HUES6 (cell line): ENCODE results near the gene FTSJ3.

Experiments used
- H3K27ac ChIP-seq: 2 replicates; pipeline ENCODE4 v1.7.0; 2013; ENCODE audit warnings: low read depth, mild to moderate bottlenecking, low read length, inconsistent platforms
- H3K27me3 ChIP-seq: 2 replicates; pipeline ENCODE4 v1.6.1; 2013; ENCODE audit warnings: low read length; ENCODE audit not compliant: control insufficient read depth, insufficient read depth
- H3K36me3 ChIP-seq: 2 replicates; pipeline ENCODE4 v1.6.1; 2013; ENCODE audit warnings: low read length; ENCODE audit not compliant: control insufficient read depth, insufficient read depth
- H3K4me1 ChIP-seq: 2 replicates; pipeline ENCODE4 v1.6.1; 2013; ENCODE audit warnings: low read length; ENCODE audit not compliant: control insufficient read depth, insufficient read depth
- H3K4me3 ChIP-seq: 2 replicates; pipeline ENCODE4 v1.5.1; 2013; ENCODE audit warnings: low read depth, low read length
- H3K9ac ChIP-seq: one replicate; pipeline ENCODE4 v1.6.1; 2013; ENCODE audit warnings: mild to moderate bottlenecking, low read length
- H3K9me3 ChIP-seq: 2 replicates; pipeline ENCODE4 v1.6.1; 2013; ENCODE audit warnings: low read depth, low read length; ENCODE audit not compliant: control insufficient read depth, insufficient read depth

The FTSJ3 gene

GRCh38 chr17:63833026-63833740 lies 5.7 kb upstream of the FTSJ3 start:
- no peaks in the 10 kb centered on the region for H3K9me3 ChIP-seq
- 0 out of 2 replicates have a peak, but pooled peaks cover under 1% of the 10 kb centered on the region for H3K4me1 ChIP-seq
- no peak overlapping the region for H3K9ac ChIP-seq
- no peak overlapping the region for H3K27ac ChIP-seq
- H3K36me3 ChIP-seq: peaks cover 86% of the 10 kb centered on the region
- H3K27me3 ChIP-seq: no peaks in the 10 kb centered on the region
- H3K4me3 ChIP-seq: no peak overlapping the region

DNA sequence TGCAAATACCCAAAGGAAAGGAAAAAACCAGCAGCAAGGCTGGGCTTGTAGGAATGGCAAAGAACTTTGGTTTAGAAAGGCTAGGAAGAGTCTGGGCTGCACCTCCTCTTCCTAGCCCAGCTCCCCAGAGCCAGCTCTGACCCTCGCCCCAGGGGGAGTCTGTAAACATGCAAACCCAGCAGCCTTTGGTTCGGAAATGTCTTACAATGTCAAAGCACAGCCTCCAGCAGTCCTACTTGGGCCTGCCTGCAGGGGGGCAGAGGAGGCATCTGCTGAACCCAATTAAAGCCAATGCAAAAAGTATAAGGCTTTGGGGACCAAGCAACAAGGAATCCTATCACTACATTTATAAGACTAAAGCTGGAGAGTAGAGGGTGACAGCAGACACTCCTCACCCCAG lies 5.0 kb upstream of the FTSJ3 start:
- no peak overlapping the region for H3K4me3 ChIP-seq
- no peak overlapping the region for H3K9ac ChIP-seq
- H3K9me3 ChIP-seq: no peaks in the 10 kb centered on the region
- H3K27ac ChIP-seq: no peak overlapping the region
- no peaks in the 10 kb centered on the region for H3K4me1 ChIP-seq
- H3K27me3 ChIP-seq: no peaks in the 10 kb centered on the region
- peaks cover 87% of the 10 kb centered on the region for H3K36me3 ChIP-seq

DNA sequence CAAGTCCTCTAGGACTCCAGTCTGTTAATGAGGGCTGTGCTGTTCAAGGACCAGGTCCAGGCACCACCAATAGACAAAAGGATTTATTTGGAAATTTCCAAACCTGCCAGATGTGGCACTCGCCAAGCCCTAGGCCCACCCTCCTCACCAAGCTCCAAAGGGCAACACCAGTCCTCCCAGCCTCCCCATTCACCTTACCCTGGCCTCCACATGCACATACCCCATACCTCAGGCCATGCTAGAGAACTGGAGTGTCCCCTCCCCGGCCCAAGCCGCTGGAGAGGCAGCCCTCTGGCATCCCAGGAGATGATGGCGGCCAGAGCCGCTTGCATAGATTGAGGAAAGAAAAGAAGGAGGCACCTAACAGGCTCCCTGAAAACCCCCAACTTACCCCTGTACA lies 4.6 kb upstream of the FTSJ3 start:
- H3K27me3 ChIP-seq: no peaks in the 10 kb centered on the region
- no peaks in the 10 kb centered on the region for H3K9me3 ChIP-seq
- no peaks in the 10 kb centered on the region for H3K4me1 ChIP-seq
- no peak overlapping the region for H3K9ac ChIP-seq
- H3K36me3 ChIP-seq: peaks cover 83% of the 10 kb centered on the region
- H3K4me3 ChIP-seq: no peak overlapping the region
- no peak overlapping the region for H3K27ac ChIP-seq

DNA sequence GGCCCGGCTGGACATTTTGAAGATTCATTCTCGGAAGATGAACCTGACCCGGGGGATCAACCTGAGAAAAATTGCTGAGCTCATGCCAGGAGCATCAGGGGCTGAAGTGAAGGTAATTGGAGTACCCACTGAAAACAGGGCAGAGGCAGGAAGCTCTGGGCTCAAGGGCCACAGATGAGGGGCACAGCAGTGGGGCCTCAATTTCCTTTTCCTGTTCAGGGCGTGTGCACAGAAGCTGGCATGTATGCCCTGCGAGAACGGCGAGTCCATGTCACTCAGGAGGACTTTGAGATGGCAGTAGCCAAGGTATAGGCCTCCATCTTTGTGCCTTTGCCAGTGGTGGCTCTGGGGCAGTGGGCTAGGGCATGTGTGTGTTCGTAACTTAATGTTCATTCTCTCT lies 4.0 kb upstream of the FTSJ3 start:
- Histone ChIP-seq H3K36me3 (peaks cover 78% of the 10 kb centered on the region), H3K27ac (no peak overlapping the region), H3K9me3 (no peaks in the 10 kb centered on the region), H3K4me3 (no peak overlapping the region), H3K9ac (no peak overlapping the region), H3K27me3 (no peaks in the 10 kb centered on the region), H3K4me1 (no peaks in the 10 kb centered on the region)

- H3K27me3 ChIP-seq: no peaks in the 10 kb centered on the region
- no peak overlapping the region for H3K9ac ChIP-seq
- H3K4me1 ChIP-seq: no peaks in the 10 kb centered on the region
- H3K9me3 ChIP-seq: no peaks in the 10 kb centered on the region
- H3K4me3 ChIP-seq: no peak overlapping the region
- peaks cover 76% of the 10 kb centered on the region for H3K36me3 ChIP-seq
- H3K27ac ChIP-seq: no peak overlapping the region
Observed at GRCh38 chr17:63830904-63831491, 3.5 kb upstream of the FTSJ3 start.

DNA sequence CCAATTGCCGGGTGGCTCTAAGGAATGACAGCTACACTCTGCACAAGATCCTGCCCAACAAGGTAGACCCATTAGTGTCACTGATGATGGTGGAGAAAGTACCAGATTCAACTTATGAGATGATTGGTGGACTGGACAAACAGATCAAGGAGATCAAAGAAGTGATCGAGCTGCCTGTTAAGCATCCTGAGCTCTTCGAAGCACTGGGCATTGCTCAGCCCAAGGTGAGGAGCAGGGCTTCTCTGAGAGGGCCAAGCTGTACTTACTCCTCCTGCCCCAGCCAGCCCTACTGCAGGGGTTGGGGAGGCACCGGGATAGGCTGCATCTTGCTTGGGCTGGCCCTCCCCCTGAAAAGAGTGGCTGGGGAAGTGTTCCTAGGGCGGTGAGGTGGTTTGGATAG lies 2.8 kb upstream of the FTSJ3 start:
- H3K9me3 ChIP-seq: no peaks in the 10 kb centered on the region
- H3K36me3 ChIP-seq: peaks cover 77% of the 10 kb centered on the region
- H3K27me3 ChIP-seq: no peaks in the 10 kb centered on the region
- no peaks in the 10 kb centered on the region for H3K4me1 ChIP-seq
- H3K27ac ChIP-seq: no peak overlapping the region
- H3K4me3 ChIP-seq: no peak overlapping the region
- H3K9ac ChIP-seq: no peak overlapping the region

- H3K4me1 ChIP-seq: no peaks in the 10 kb centered on the region
- peak overlapping the region; percentile 86; the same call in 1 of the 2 replicates for H3K4me3 ChIP-seq
- no peaks in the 10 kb centered on the region for H3K27me3 ChIP-seq
- H3K9me3 ChIP-seq: no peaks in the 10 kb centered on the region
- H3K9ac ChIP-seq: no peak overlapping the region
- no peak overlapping the region for H3K27ac ChIP-seq
- peaks cover 80% of the 10 kb centered on the region for H3K36me3 ChIP-seq
Observed at GRCh38 chr17:63828936-63829335, 1.5 kb upstream of the FTSJ3 start.

DNA sequence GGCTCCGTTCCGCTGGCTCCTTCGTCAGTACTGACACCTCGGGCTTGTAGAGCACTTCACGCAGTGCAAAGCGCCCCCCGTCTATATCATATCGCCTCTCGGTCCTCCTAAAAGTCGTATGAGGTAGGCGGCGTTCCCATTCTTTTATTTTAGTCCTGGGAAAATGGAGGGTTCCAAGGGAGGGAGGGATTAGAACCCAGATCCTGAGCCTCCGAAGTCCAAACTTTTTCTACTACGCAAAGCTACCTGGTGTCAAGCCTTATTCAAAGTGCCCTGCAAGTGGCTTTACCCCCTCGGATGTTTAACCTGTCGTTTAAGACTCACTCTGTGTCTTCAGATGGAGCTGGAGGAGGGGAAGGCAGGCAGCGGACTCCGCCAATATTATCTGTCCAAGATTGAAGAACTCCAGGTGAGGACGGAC lies 348 bp upstream of the FTSJ3 start:
- Histone ChIP-seq H3K9ac (peak overlapping the region; percentile 95), H3K9me3 (no peaks in the 10 kb centered on the region), H3K4me3 (peak overlapping the region; percentile 86), H3K4me1 (no peaks in the 10 kb centered on the region), H3K36me3 (peaks cover 78% of the 10 kb centered on the region), H3K27me3 (no peaks in the 10 kb centered on the region), H3K27ac (peak overlapping the region; percentile 97)

DNA sequence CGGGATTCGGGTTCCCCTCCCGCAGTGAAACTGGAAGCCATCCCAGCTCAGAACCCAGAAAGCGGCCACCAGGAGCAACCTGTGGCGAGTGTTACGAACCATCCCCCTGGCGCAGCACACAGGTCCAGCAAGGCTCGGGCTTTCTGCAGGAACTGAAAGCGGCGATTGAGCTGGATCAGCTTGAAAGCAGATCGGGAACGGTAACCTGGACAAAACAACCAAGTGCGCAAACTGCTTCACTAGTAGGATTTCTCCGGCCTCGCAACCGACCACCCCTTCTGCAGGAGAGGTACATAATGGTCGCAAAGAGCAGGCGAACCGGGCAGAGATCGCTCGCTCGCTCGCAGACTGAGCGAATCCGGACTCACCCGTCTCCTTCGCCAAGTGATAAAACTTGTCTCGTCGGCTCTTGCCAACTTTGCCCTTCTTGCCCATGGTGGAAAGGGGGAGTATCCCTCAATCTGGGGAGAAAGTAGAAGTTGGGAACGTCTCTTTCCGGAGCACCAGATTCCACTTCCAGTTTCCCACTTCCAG lies 928 bp downstream of the FTSJ3 start:
- no peaks in the 10 kb centered on the region for H3K9me3 ChIP-seq
- peak overlapping the region; percentile 86 for H3K4me3 ChIP-seq
- no peaks in the 10 kb centered on the region for H3K27me3 ChIP-seq
- H3K4me1 ChIP-seq: no peaks in the 10 kb centered on the region
- H3K36me3 ChIP-seq: peaks cover 78% of the 10 kb centered on the region
- H3K27ac ChIP-seq: peak overlapping the region; percentile 97; the same call in 1 of the 2 replicates
- H3K9ac ChIP-seq: peak overlapping the region; percentile 95

DNA sequence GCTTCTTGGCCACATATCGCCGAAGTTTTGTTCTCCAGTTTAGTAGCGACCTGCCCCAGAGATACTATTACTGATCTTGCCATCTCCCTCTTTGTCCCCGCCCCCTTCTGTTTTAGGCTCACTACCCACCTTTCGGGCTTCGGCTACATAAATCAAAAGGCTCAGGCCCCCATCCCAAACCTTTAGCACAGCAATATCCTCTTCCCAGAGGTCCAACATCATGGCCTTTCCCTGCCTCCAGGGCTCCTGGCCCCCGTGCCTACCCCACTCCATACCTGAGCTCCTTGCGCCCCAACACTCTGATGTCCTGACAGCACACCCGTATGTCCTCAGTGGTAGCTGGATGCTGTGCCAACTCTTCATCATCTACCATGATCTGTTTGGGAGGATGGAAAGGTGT lies 3.1 kb downstream of the FTSJ3 start:
- Histone ChIP-seq H3K9ac (no peak overlapping the region), H3K36me3 (peaks cover 78% of the 10 kb centered on the region), H3K9me3 (no peaks in the 10 kb centered on the region), H3K4me1 (no peaks in the 10 kb centered on the region), H3K4me3 (no peak overlapping the region), H3K27me3 (no peaks in the 10 kb centered on the region), H3K27ac (no peak overlapping the region)

- peaks cover 78% of the 10 kb centered on the region for H3K36me3 ChIP-seq
- H3K27me3 ChIP-seq: no peaks in the 10 kb centered on the region
- H3K4me1 ChIP-seq: no peaks in the 10 kb centered on the region
- H3K4me3 ChIP-seq: no peak overlapping the region
- no peaks in the 10 kb centered on the region for H3K9me3 ChIP-seq
- H3K9ac ChIP-seq: no peak overlapping the region
- no peak overlapping the region for H3K27ac ChIP-seq
Observed at GRCh38 chr17:63823659-63824331, 3.7 kb downstream of the FTSJ3 start.
